Calu3 (cell line): ENCODE data around the gene MRPS34. TPM values are rescaled to one million over a fixed set of nuclear protein-coding genes. Genes with fewer than 3 reads are reported as not detected.

Experiments
- BruUV-seq: library from RNA; stranded (reverse); fragments of 400-500 nt; replicated peaks from 2 replicates; lab custom pipeline; 2021; lab: Mats Ljungman, UMichigan
- CTCF ChIA-PET: fragments of 300-600 bp; sonication (Branson Sonifier 250); formaldehyde crosslinking; loops from one replicate; lab custom pipeline; 2022; ENCODE audit warnings: antibody characterized with exemption; lab: Charles Lee
- DNase-seq: peaks from one replicate; pipeline ENCODE4 v3.0.0; 2022
- H3K27ac Mint-ChIP-seq: one replicate; pipeline ENCODE4 v1.8.0; 2022; ENCODE audit warnings: mixed read lengths; ENCODE audit not compliant: unreplicated experiment
- H3K27me3 Mint-ChIP-seq: one replicate; pipeline ENCODE4 v1.8.0; 2022; ENCODE audit warnings: mixed read lengths; ENCODE audit not compliant: unreplicated experiment
- H3K36me3 Mint-ChIP-seq: one replicate; pipeline ENCODE4 v1.8.0; 2022; ENCODE audit warnings: mild to moderate bottlenecking, moderate library complexity, mixed read lengths; ENCODE audit not compliant: insufficient read depth, unreplicated experiment
- H3K4me1 Mint-ChIP-seq: one replicate; pipeline ENCODE4 v1.8.0; 2022; ENCODE audit warnings: mild to moderate bottlenecking, low read depth, mixed read lengths; ENCODE audit not compliant: unreplicated experiment
- H3K4me3 Mint-ChIP-seq: one replicate; pipeline ENCODE4 v1.8.0; 2022; ENCODE audit warnings: mild to moderate bottlenecking, low read depth, moderate library complexity, mixed read lengths; ENCODE audit not compliant: unreplicated experiment
- H3K9me3 Mint-ChIP-seq: one replicate; pipeline ENCODE4 v1.8.0; 2022; ENCODE audit warnings: low read depth, mixed read lengths; ENCODE audit not compliant: unreplicated experiment
- CTCF ChIP-seq: fragments of 200-600 bp; IDR thresholded peaks from one replicate; pipeline ENCODE4 v1.8.0; 2022; ENCODE audit warnings: antibody characterized with exemption; ENCODE audit not compliant: unreplicated experiment
- intact Hi-C: fragments of 100-400 bp; cut with micrococcal nuclease; formaldehyde crosslinking; loops from one replicate; pipeline ENCODE4 v1.10.0; 2022; ENCODE audit not compliant: unreplicated experiment
- total RNA-seq: library from RNA; stranded (reverse); gene quantifications from 2 replicates; pipeline ENCODE4 v1.2.3, GENCODE V29; 2022

The MRPS34 gene
- total RNA-seq, 1 experiment from 2014 or later = 135 TPM

GRCh38 chr16:1776672-1776955 lies 3.7 kb upstream of the MRPS34 start:
- Mint-ChIP-seq H3K4me1 (peaks cover 10% of the 10 kb centered on the region), H3K36me3 (peaks cover 100% of the 10 kb centered on the region), H3K9me3 (no peaks in the 10 kb centered on the region), H3K4me3 (no peak overlapping the region), H3K27ac (peak overlapping the region; percentile 61), H3K27me3 (no peaks in the 10 kb centered on the region)
- TSS peak; percentile 2 for BruUV-seq
- intact Hi-C loops = no loop called here
- no peak for TF ChIP-seq CTCF
- no peak for DNase-seq
- CTCF ChIA-PET = interaction anchor here (0.7 kb wide), 1 partner anchor 79 kb away, joined by 3 read pairs; no protein-coding TSS in a partner anchor

GRCh38 chr16:1775846-1776671 lies 3.1 kb upstream of the MRPS34 start:
- DNase-seq = no peak
- BruUV-seq = no TSS peak
- CTCF ChIA-PET = interaction anchor here (0.6 to 0.7 kb wide), 2 partner anchors 78 to 588 kb away, joined by 3 to 4 read pairs; no protein-coding TSS in a partner anchor
- no peaks in the 10 kb centered on the region for H3K27me3 Mint-ChIP-seq
- intact Hi-C loops = no loop called here
- H3K36me3 Mint-ChIP-seq = peaks cover 100% of the 10 kb centered on the region
- H3K4me3 Mint-ChIP-seq = no peak overlapping the region
- peaks cover 4% of the 10 kb centered on the region for H3K4me1 Mint-ChIP-seq
- H3K27ac Mint-ChIP-seq = peak overlapping the region; percentile 61
- no peak for TF ChIP-seq CTCF
- no peaks in the 10 kb centered on the region for H3K9me3 Mint-ChIP-seq

- Mint-ChIP-seq H3K4me1 (peaks cover 3% of the 10 kb centered on the region), H3K4me3 (peak overlapping the region; percentile 76), H3K36me3 (peaks cover 100% of the 10 kb centered on the region), H3K9me3 (no peaks in the 10 kb centered on the region), H3K27ac (no peak overlapping the region), H3K27me3 (no peaks in the 10 kb centered on the region)
- CTCF ChIA-PET = interaction anchor here (0.6 to 2.6 kb wide), 2 partner anchors 7 to 589 kb away, joined by 4 to 19 read pairs; partner anchors contain the start of genes NUBP2 and SPSB3
- TF ChIP-seq CTCF = no peak
- no peak for DNase-seq
- no TSS peak for BruUV-seq
- intact Hi-C loops = no loop called here
Observed at GRCh38 chr16:1775006-1775845, 2.3 kb upstream of the MRPS34 start.

- Mint-ChIP-seq H3K4me3 (peak overlapping the region; percentile 76), H3K27ac (no peak overlapping the region), H3K4me1 (peaks cover 8% of the 10 kb centered on the region), H3K36me3 (peaks cover 100% of the 10 kb centered on the region), H3K9me3 (no peaks in the 10 kb centered on the region), H3K27me3 (no peaks in the 10 kb centered on the region)
- CTCF ChIA-PET = interaction anchor here (2.6 kb wide), 1 partner anchor 8 kb away, joined by 19 read pairs; the partner anchor contains the start of genes NUBP2 and SPSB3
- no peak for TF ChIP-seq CTCF
- no peak for DNase-seq
- intact Hi-C loops = no loop called here
- no TSS peak for BruUV-seq
Observed at GRCh38 chr16:1774448-1774780, 1.5 kb upstream of the MRPS34 start.
